TTC549 (cell line): ENCODE results near the gene EFR3B.

Experiments
- FAIRE-seq: peaks from 2 replicates; lab custom pipeline; 2012; peaks lifted over from hg19 to GRCh38; lab: Jason Lieb, UNC

Gene EFR3B

GRCh38 chr2:25187729-25188350, 146.0 kb downstream of the EFR3B start:
- no peak for FAIRE-seq

- no peak for FAIRE-seq
Observed at GRCh38 chr2:25188405-25188804, 146.5 kb downstream of the EFR3B start.

GRCh38 chr2:25190536-25190935, 148.7 kb downstream of the EFR3B start:
- FAIRE-seq: no peak

- no peak for FAIRE-seq
Observed at GRCh38 chr2:25194576-25195122, 152.8 kb downstream of the EFR3B start.

- no peak for FAIRE-seq
Observed at GRCh38 chr2:25197336-25198208, 155.7 kb downstream of the EFR3B start.

- no peak for FAIRE-seq
Observed at GRCh38 chr2:25198209-25198525, 156.3 kb downstream of the EFR3B start.

- FAIRE-seq: no peak
Observed at GRCh38 chr2:25198576-25198975, 156.7 kb downstream of the EFR3B start.

- no peak for FAIRE-seq
Observed at GRCh38 chr2:25201265-25201664, 159.4 kb downstream of the EFR3B start.

GRCh38 chr2:25201794-25202193, 159.9 kb downstream of the EFR3B start:
- no peak for FAIRE-seq

- no peak for FAIRE-seq
Observed at GRCh38 chr2:25202275-25202674, 160.4 kb downstream of the EFR3B start.

GRCh38 chr2:25204190-25204838, 162.4 kb downstream of the EFR3B start:
- no peak for FAIRE-seq

- no peak for FAIRE-seq
Observed at GRCh38 chr2:25207078-25207545, 165.2 kb downstream of the EFR3B start.
